Measurements from ENCODE around the gene RACGAP1.
A peak's percentile ranks its signal among the peaks of the same experiment; 100 is the strongest.

Gene RACGAP1

GRCh38 chr12:49953961-49954846 is 71.1 kb downstream of the RACGAP1 start:
- DNase-seq: no peak

GRCh38 chr12:49953151-49953550 is 72.1 kb downstream of the RACGAP1 start:
- no peak for DNase-seq

- no peak for DNase-seq
These were observed 72.8 kb downstream of the RACGAP1 start for GRCh38 chr12:49952391-49953055.

GRCh38 chr12:49951411-49952240 is 73.7 kb downstream of the RACGAP1 start:
- DNase-seq: no peak

- no peak for DNase-seq
These were observed 74.7 kb downstream of the RACGAP1 start, which contains the start of gene AQP2 for GRCh38 chr12:49950273-49951251. AQP2 (plus strand) TSS chr12:49950737; CDS start chr12:49950831, 94 bp downstream.

- no peak for DNase-seq
These were observed 75.4 kb downstream of the RACGAP1 start for GRCh38 chr12:49949866-49950265.

- DNase-seq: no peak
These were observed 76.1 kb downstream of the RACGAP1 start for GRCh38 chr12:49948866-49949845.

GRCh38 chr12:49947593-49948226 is 77.6 kb downstream of the RACGAP1 start:
- DNase-seq: no peak

GRCh38 chr12:49946497-49946896 is 78.8 kb downstream of the RACGAP1 start:
- DNase-seq: no peak

GRCh38 chr12:49946086-49946485 is 79.2 kb downstream of the RACGAP1 start:
- no peak for DNase-seq

- peak; percentile 51 for DNase-seq
These were observed 79.8 kb downstream of the RACGAP1 start for GRCh38 chr12:49945394-49946080.

GRCh38 chr12:49944718-49945117 is 80.6 kb downstream of the RACGAP1 start:
- DNase-seq: no peak

- DNase-seq: no peak
These were observed 81.2 kb downstream of the RACGAP1 start for GRCh38 chr12:49944046-49944445.

- no peak for DNase-seq
These were observed 81.7 kb downstream of the RACGAP1 start for GRCh38 chr12:49943625-49943960.

GRCh38 chr12:49942921-49943624 is 82.2 kb downstream of the RACGAP1 start:
- DNase-seq: no peak

- DNase-seq: no peak
These were observed 82.8 kb downstream of the RACGAP1 start for GRCh38 chr12:49942512-49942893.

GRCh38 chr12:49941556-49942511 is 83.5 kb downstream of the RACGAP1 start:
- DNase-seq: no peak

- no peak for DNase-seq
These were observed 85.6 kb downstream of the RACGAP1 start for GRCh38 chr12:49939707-49940106.

Data from effector CD8-positive, alpha-beta T cell (primary cell).